PC-3 (cell line): ENCODE results near the gene RFXANK. TPM values are rescaled to one million over a fixed set of nuclear protein-coding genes. Genes with fewer than 3 reads are reported as not detected.

Source experiments
- ATAC-seq: fragments of 200-7000 bp; cut with Tn5 transposase; 2 replicates; pipeline ENCODE4 v1.9.1; 2020; ENCODE audit warnings: mild to moderate bottlenecking, moderate library complexity
- BruUV-seq: library from RNA; stranded (reverse); fragments of 400-500 nt; replicated peaks from 2 replicates; lab custom pipeline; 2021; lab: Mats Ljungman, UMichigan
- CTCF ChIA-PET: fragments of 300-600 bp; sonication (Branson Sonifier 250); formaldehyde crosslinking; loops from one replicate; lab custom pipeline; 2022; ENCODE audit warnings: antibody characterized with exemption; lab: Charles Lee
- POLR2A ChIA-PET: fragments of 300-600 bp; sonication (Branson Sonifier 250); formaldehyde crosslinking; loops from one replicate; lab custom pipeline; 2022; ENCODE audit warnings: antibody characterized with exemption; ENCODE audit not compliant: unreplicated experiment; lab: Charles Lee
- DNase-seq: peaks from one replicate; pipeline ENCODE4 v3.0.0-alpha.2; 2015
- H2AFZ ChIP-seq: fragments of 300-600 bp; sonication (generic); 2 replicates; pipeline ENCODE4 v1.6.0; 2016; ENCODE audit warnings: antibody characterized with exemption, low read length
- H3F3A ChIP-seq: fragments of 300-600 bp; sonication (generic); one replicate; pipeline ENCODE4 v1.6.0; 2017; ENCODE audit warnings: antibody characterized with exemption, low read length, control low read depth, mild to moderate bottlenecking; ENCODE audit not compliant: unreplicated experiment
- H3K27ac ChIP-seq: fragments of 300-600 bp; sonication (generic); 2 replicates; pipeline ENCODE4 v1.5.1; 2016; ENCODE audit warnings: mild to moderate bottlenecking, low read length
- H3K27me3 ChIP-seq: fragments of 300-600 bp; sonication (generic); 2 replicates; pipeline ENCODE4 v1.6.1; 2016; ENCODE audit warnings: low read length, mixed read lengths
- H3K36me3 ChIP-seq: fragments of 300-600 bp; sonication (generic); 2 replicates; pipeline ENCODE4 v1.6.1; 2016; ENCODE audit warnings: low read depth, mixed run types, low read length, mixed read lengths
- H3K4me1 ChIP-seq: fragments of 300-600 bp; sonication (generic); 2 replicates; pipeline ENCODE4 v1.5.1; 2016; ENCODE audit warnings: low read length; ENCODE audit not compliant: insufficient read depth
- H3K4me2 ChIP-seq: fragments of 300-600 bp; sonication (generic); 2 replicates; pipeline ENCODE4 v1.6.0; 2016; ENCODE audit warnings: low read length
- H3K4me3 ChIP-seq: fragments of 300-600 bp; sonication (generic); 2 replicates; pipeline ENCODE4 v1.5.1; 2016; ENCODE audit warnings: mild to moderate bottlenecking, low read length, mixed read lengths
- H3K79me2 ChIP-seq: fragments of 300-600 bp; sonication (generic); 2 replicates; pipeline ENCODE4 v1.6.1; 2017; ENCODE audit warnings: low read length, mixed read lengths
- H3K9ac ChIP-seq: fragments of 300-600 bp; sonication (generic); 2 replicates; pipeline ENCODE4 v1.6.0; 2016; ENCODE audit warnings: mild to moderate bottlenecking, low read length
- H3K9me2 ChIP-seq: fragments of 300-600 bp; sonication (generic); replicated peaks from 2 replicates; pipeline ENCODE4 v1.6.1; 2016; ENCODE audit warnings: mixed run types, low read length, mixed read lengths
- H3K9me3 ChIP-seq: fragments of 300-600 bp; sonication (generic); 2 replicates; pipeline ENCODE4 v1.6.1; 2016; ENCODE audit warnings: low read length, mixed read lengths
- H4K20me1 ChIP-seq: fragments of 300-600 bp; sonication (generic); 2 replicates; pipeline ENCODE4 v1.6.1; 2016; ENCODE audit warnings: low read length, mixed read lengths
- EZH2 ChIP-seq: fragments of 300-600 bp; sonication (generic); IDR thresholded peaks from one replicate; pipeline ENCODE4 v1.6.1; 2017; ENCODE audit warnings: antibody characterized with exemption, mild to moderate bottlenecking, low read length; ENCODE audit not compliant: unreplicated experiment
- EZH2phosphoT487 ChIP-seq: fragments of 300-600 bp; sonication (generic); IDR thresholded peaks from 2 replicates; pipeline ENCODE4 v1.6.1; 2018; ENCODE audit warnings: mild to moderate bottlenecking, antibody characterized with exemption, low read length, borderline replicate concordance
- intact Hi-C: fragments of 100-400 bp; cut with micrococcal nuclease; formaldehyde crosslinking; loops from 2 replicates; pipeline ENCODE4 v1.9.0; 2023
- total RNA-seq: library from RNA; depleted of rRNA; stranded (reverse); fragments of >200 nt; gene quantifications from 2 replicates; pipeline ENCODE4 v1.2.3, GENCODE V29; 2014
- TF ChIP-seq, protein P1 (sequence below): fragments of 300-600 bp; sonication (generic); conservative IDR thresholded peaks from 2 replicates; pipeline ENCODE4 v1.5.1; 2017; ENCODE audit warnings: antibody characterized with exemption, low read depth, mild to moderate bottlenecking, low read length

The RFXANK gene
- total RNA-seq, 1 experiment from 2014 or later = 88.5 TPM

DNA sequence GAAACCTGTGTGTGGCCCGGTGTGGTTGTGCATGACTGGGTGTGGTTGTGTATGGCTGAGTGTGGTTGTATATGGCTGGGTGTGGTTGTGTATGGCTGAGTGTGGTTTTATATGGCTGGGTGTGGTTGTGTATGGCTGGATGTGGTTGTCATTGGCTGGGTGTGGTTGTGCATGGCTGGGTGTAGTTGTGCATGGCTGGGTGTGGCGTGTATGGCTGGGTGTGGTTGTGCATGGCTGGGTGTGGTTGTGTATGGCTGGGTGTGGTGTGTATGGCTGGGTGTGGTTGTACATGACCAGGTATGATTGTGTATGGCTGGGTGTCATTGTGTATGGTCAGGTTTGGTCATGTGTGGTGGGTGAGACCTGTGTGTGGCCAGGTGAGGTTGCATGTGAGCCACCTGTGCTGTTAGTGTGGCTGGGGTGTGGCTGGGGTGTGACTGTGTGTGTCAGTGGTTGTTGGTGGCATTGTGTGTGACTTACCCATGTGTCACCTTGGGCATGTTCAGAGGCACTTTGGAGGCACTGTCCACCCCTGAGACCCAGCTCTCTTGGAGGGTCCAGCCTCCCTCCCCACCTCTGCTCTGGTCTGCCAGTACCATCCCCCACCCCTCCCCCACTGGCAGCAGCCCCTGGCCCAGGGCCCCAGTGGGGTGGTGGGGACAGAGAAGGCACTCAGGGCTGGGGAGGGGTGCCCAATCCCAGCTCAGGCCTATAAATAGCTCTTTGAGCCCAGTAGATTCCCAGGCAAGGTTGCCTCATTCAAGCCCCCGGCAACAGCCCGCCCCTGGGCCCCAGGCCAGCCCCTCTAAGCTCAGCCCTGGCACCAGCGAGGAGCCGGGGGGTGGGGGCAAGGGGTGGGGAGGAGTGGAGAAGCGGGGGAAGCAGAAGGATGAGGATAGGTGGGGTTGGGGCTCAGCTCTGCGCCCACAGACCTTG is 15.8 kb downstream of the RFXANK start:
- DNase-seq (no peak), ATAC-seq (no peak)
- POLR2A ChIA-PET = interaction anchor here (0.7 kb wide), 1 partner anchor 99 kb away, joined by 4 read pairs; no protein-coding TSS in a partner anchor
- CTCF ChIA-PET = no interaction called here
- intact Hi-C loops = no loop called here
- Histone ChIP-seq H3K36me3 (no peaks in the 10 kb centered on the region), H3K9me3 (no peaks in the 10 kb centered on the region), H3K9ac (no peak overlapping the region), H3K4me2 (no peak overlapping the region), H3K4me1 (peaks cover 2% of the 10 kb centered on the region), H3K9me2 (no peaks in the 10 kb centered on the region), H3F3A (no peaks in the 10 kb centered on the region), H3K79me2 (peaks cover 3% of the 10 kb centered on the region), H3K4me3 (no peak overlapping the region), H4K20me1 (no peaks in the 10 kb centered on the region), H3K27ac (no peak overlapping the region), H3K27me3 (peaks cover 8% of the 10 kb centered on the region), H2AFZ (no peak overlapping the region)
- no peak for TF ChIP-seq EZH2phosphoT487
- TF ChIP-seq, protein P1, sequence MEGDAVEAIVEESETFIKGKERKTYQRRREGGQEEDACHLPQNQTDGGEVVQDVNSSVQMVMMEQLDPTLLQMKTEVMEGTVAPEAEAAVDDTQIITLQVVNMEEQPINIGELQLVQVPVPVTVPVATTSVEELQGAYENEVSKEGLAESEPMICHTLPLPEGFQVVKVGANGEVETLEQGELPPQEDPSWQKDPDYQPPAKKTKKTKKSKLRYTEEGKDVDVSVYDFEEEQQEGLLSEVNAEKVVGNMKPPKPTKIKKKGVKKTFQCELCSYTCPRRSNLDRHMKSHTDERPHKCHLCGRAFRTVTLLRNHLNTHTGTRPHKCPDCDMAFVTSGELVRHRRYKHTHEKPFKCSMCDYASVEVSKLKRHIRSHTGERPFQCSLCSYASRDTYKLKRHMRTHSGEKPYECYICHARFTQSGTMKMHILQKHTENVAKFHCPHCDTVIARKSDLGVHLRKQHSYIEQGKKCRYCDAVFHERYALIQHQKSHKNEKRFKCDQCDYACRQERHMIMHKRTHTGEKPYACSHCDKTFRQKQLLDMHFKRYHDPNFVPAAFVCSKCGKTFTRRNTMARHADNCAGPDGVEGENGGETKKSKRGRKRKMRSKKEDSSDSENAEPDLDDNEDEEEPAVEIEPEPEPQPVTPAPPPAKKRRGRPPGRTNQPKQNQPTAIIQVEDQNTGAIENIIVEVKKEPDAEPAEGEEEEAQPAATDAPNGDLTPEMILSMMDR = no peak
- TF ChIP-seq EZH2 = no peak
- BruUV-seq = no TSS peak

GRCh38 chr19:19209372-19209771 is 17.3 kb downstream of the RFXANK start:
- Histone ChIP-seq H3K9ac (no peak overlapping the region), H3K4me3 (no peak overlapping the region), H3K9me3 (no peaks in the 10 kb centered on the region), H2AFZ (no peak overlapping the region), H3K79me2 (no peaks in the 10 kb centered on the region), H3K4me2 (no peak overlapping the region), H3K27ac (no peak overlapping the region), H3K4me1 (no peaks in the 10 kb centered on the region), H3K9me2 (no peaks in the 10 kb centered on the region), H3F3A (no peaks in the 10 kb centered on the region), H4K20me1 (no peaks in the 10 kb centered on the region), H3K36me3 (no peaks in the 10 kb centered on the region), H3K27me3 (peaks cover 8% of the 10 kb centered on the region)
- no TSS peak for BruUV-seq
- CTCF ChIA-PET = no interaction called here
- TF ChIP-seq EZH2phosphoT487 = no peak
- TF ChIP-seq, protein P1 = no peak
- TF ChIP-seq EZH2 = no peak
- intact Hi-C loops = no loop called here
- no peak for ATAC-seq
- POLR2A ChIA-PET = no interaction called here
- DNase-seq = no peak
